Measurements from ENCODE around the gene ALDH1A2. TPM values are rescaled to one million over a fixed set of nuclear protein-coding genes. Genes with fewer than 3 reads are reported as not detected.

The ALDH1A2 gene
- total RNA-seq, 1 experiment from 2014 or later = 0.98 TPM

GRCh38 chr15:58056015-58056414 lies 9.5 kb downstream of the ALDH1A2 start:
- H3K27me3 ChIP-seq (ENCODE audit: control insufficient read depth, insufficient read depth, low read length) = no peaks in the 10 kb centered on the region; the same call in 1 of the 2 replicates
- POLR2A ChIA-PET = no interaction called here
- in situ Hi-C loops (cut with HindIII; ENCODE audit: low pct_unique_long_range_greater_than_20kb, low sequenced_read_pairs) (no loop called here), intact Hi-C loops (cut with micrococcal nuclease; ENCODE audit: unreplicated experiment) (no loop called here)
- no peaks in the 10 kb centered on the region for H3K4me1 ChIP-seq (ENCODE audit: control insufficient read depth, insufficient read depth, low read length)
- BruUV-seq (replicated peaks) = no TSS peak
- CTCF ChIA-PET = no interaction called here
- TF ChIP-seq TCF7L2 (IDR thresholded peaks at IDR 0.05; ENCODE audit: low read depth, low read length) (no peak), POLR2AphosphoS5 (IDR thresholded peaks at IDR 0.05; ENCODE audit: low read depth, low read length) (no peak), SIN3A (IDR thresholded peaks at IDR 0.05; ENCODE audit: borderline replicate concordance, insufficient read depth, low read depth, low read length) (no peak), CTCF (IDR thresholded peaks at IDR 0.05) (peak; percentile 16; the same call in 1 of the 2 replicates)
- DNase-seq (ENCODE audit: low read depth, low spot score) = no peak
- no peaks in the 10 kb centered on the region for H3K9me3 ChIP-seq (ENCODE audit: control insufficient read depth, insufficient read depth, low read depth, low read length)
- no peak for ATAC-seq
- H3K36me3 ChIP-seq (ENCODE audit: control insufficient read depth, insufficient read depth, low read length) = no peaks in the 10 kb centered on the region
- no peak overlapping the region for H3K27ac ChIP-seq (ENCODE audit: low read length)
- H3K4me3 ChIP-seq (ENCODE audit: low read depth in 2 of 2, low read length in 2 of 2) = no peak overlapping the region

- ChIA-PET POLR2A (no interaction called here), CTCF (no interaction called here)
- peaks cover 5% of the 10 kb centered on the region; the same call in 1 of the 2 replicates for H3K27me3 ChIP-seq (ENCODE audit: control insufficient read depth, insufficient read depth, low read length)
- no peak for ATAC-seq
- no peak overlapping the region for H3K27ac ChIP-seq (ENCODE audit: low read length)
- H3K9me3 ChIP-seq (ENCODE audit: control insufficient read depth, insufficient read depth, low read depth, low read length) = no peaks in the 10 kb centered on the region
- H3K4me1 ChIP-seq (ENCODE audit: control insufficient read depth, insufficient read depth, low read length) = no peaks in the 10 kb centered on the region
- intact Hi-C loops (cut with micrococcal nuclease; ENCODE audit: unreplicated experiment) (no loop called here), in situ Hi-C loops (cut with HindIII; ENCODE audit: low pct_unique_long_range_greater_than_20kb, low sequenced_read_pairs) (no loop called here)
- TF ChIP-seq REST (IDR thresholded peaks at IDR 0.05; ENCODE audit: insufficient read depth in 1 of 2, low read depth in 2 of 2, low read length in 1 of 2) = no peak
- H3K36me3 ChIP-seq (ENCODE audit: control insufficient read depth, insufficient read depth, low read length) = no peaks in the 10 kb centered on the region
- no TSS peak for BruUV-seq (replicated peaks)
- no peak overlapping the region for H3K4me3 ChIP-seq (ENCODE audit: low read depth in 2 of 2, low read length in 2 of 2)
- no peak for DNase-seq (ENCODE audit: low read depth, low spot score)
These were observed 12.0 kb downstream of the ALDH1A2 start for GRCh38 chr15:58053315-58054153.

GRCh38 chr15:58052334-58052733 lies 13.2 kb downstream of the ALDH1A2 start:
- BruUV-seq (replicated peaks) = no TSS peak
- DNase-seq (ENCODE audit: low read depth, low spot score) (no peak), ATAC-seq (no peak)
- Histone ChIP-seq H3K27me3 (ENCODE audit: control insufficient read depth, insufficient read depth, low read length) (peaks cover 5% of the 10 kb centered on the region; the same call in 1 of the 2 replicates), H3K27ac (ENCODE audit: low read length) (no peak overlapping the region), H3K4me3 (ENCODE audit: low read depth in 2 of 2, low read length in 2 of 2) (no peak overlapping the region), H3K9me3 (ENCODE audit: control insufficient read depth, insufficient read depth, low read depth, low read length) (no peaks in the 10 kb centered on the region), H3K4me1 (ENCODE audit: control insufficient read depth, insufficient read depth, low read length) (no peaks in the 10 kb centered on the region), H3K36me3 (ENCODE audit: control insufficient read depth, insufficient read depth, low read length) (no peaks in the 10 kb centered on the region)
- CTCF ChIA-PET = interaction anchor here (0.7 kb wide), 1 partner anchor 19 kb away, joined by 4 read pairs; no protein-coding TSS in a partner anchor
- POLR2A ChIA-PET = no interaction called here
- in situ Hi-C loops (cut with HindIII; ENCODE audit: low pct_unique_long_range_greater_than_20kb, low sequenced_read_pairs) = no loop called here
- TF ChIP-seq REST (IDR thresholded peaks at IDR 0.05; ENCODE audit: insufficient read depth in 1 of 2, low read depth in 2 of 2, low read length in 1 of 2) = no peak
- no peak for TF ChIP-seq TCF7L2 (IDR thresholded peaks at IDR 0.05; ENCODE audit: low read depth, low read length)
- no peak for TF ChIP-seq CTCF (IDR thresholded peaks at IDR 0.05)
- intact Hi-C loops (cut with micrococcal nuclease; ENCODE audit: unreplicated experiment) = no loop called here

All from Panc1 (cell line).